Kidney epithelial cell (primary cell): ENCODE measurements around the gene FHOD3. TPM values are rescaled to one million over a fixed set of nuclear protein-coding genes. Genes with fewer than 3 reads are reported as not detected.
A peak's percentile ranks its signal among the peaks of the same experiment; 100 is the strongest.

Experiments
- DNase-seq: peaks from one replicate; pipeline ENCODE4 v3.0.0-alpha.2; 2010; ENCODE audit warnings: low read depth
- H3K27me3 ChIP-seq: 2 replicates; pipeline ENCODE4 v1.6.0; 2011; ENCODE audit warnings: low read length; ENCODE audit not compliant: control insufficient read depth, insufficient read depth
- H3K36me3 ChIP-seq: 2 replicates; pipeline ENCODE4 v1.5.1; 2011; ENCODE audit warnings: low read length; ENCODE audit not compliant: control insufficient read depth, insufficient read depth
- H3K4me3 ChIP-seq: 2 replicates; pipeline ENCODE4 v1.5.1; 2011; ENCODE audit warnings: low read depth, mild to moderate bottlenecking, control low read depth, low read length
- CTCF ChIP-seq: IDR thresholded peaks from 2 replicates; pipeline ENCODE4 v1.5.1; 2011; ENCODE audit warnings: mild to moderate bottlenecking, moderate library complexity, low read length, control low read depth, inconsistent platforms; ENCODE audit not compliant: insufficient read depth, poor library complexity, severe bottlenecking
- total RNA-seq: library from RNA; depleted of rRNA; stranded (reverse); fragments of >200 nt; gene quantifications from 2 replicates; pipeline ENCODE4 v1.2.3, GENCODE V29; 2015

FHOD3 gene
- total RNA-seq, 1 donor from 2014 or later: 47.2 TPM

GRCh38 chr18:36348331-36348730, 50.8 kb downstream of the FHOD3 start:
- no peak for TF ChIP-seq CTCF
- no peak for DNase-seq
- no peaks in the 10 kb centered on the region for H3K27me3 ChIP-seq
- H3K36me3 ChIP-seq: no peaks in the 10 kb centered on the region
- no peak overlapping the region for H3K4me3 ChIP-seq

- H3K27me3 ChIP-seq: no peaks in the 10 kb centered on the region
- H3K4me3 ChIP-seq: no peak overlapping the region
- DNase-seq: no peak
- peaks cover 2% of the 10 kb centered on the region for H3K36me3 ChIP-seq
- no peak for TF ChIP-seq CTCF
Observed at GRCh38 chr18:36348971-36349417, 51.5 kb downstream of the FHOD3 start.

DNA sequence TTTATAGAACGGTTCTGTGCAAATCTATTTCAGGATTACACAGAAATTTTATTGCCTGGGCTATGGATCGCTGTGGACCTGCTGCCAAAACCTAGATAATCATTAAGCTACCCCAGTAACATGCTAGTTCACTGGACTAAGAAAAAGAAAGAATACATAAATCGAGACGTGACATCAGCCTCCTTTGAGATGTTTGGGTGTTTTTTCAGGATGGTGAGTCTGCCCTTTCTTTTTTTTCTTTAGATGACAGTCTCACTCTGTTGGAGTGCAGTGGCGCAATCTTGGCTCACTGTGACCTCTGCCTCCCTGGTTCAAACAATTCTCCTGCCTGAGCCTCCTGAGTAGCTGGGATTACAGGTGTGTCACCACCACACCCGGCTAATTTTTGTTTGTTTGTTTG, 52.0 kb downstream of the FHOD3 start:
- peaks cover 3% of the 10 kb centered on the region for H3K36me3 ChIP-seq
- DNase-seq: peak; percentile 87
- no peaks in the 10 kb centered on the region for H3K27me3 ChIP-seq
- no peak overlapping the region for H3K4me3 ChIP-seq
- TF ChIP-seq CTCF: no peak

DNA sequence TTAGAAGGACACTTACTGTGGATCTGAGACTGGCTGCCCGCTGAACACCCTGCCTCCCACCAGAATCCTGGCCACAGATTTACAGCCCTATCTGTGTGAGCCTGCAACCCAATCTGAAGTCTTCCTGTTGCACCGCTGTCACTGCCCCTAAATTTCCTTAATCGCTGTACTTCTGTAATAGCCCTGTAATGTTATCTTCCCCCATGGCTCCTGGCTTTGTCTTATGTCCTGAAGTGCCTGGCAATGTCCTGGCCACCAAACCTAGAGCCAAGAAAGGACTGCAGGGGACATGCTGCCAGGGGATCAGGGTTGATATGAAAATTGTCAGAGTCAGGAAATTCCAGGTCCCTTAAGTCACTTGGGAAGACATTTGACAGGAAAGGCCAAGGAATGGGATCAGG, 52.7 kb downstream of the FHOD3 start:
- Histone ChIP-seq H3K27me3 (no peaks in the 10 kb centered on the region), H3K4me3 (no peak overlapping the region), H3K36me3 (peaks cover 3% of the 10 kb centered on the region)
- no peak for DNase-seq
- no peak for TF ChIP-seq CTCF

GRCh38 chr18:36350839-36351469, 53.4 kb downstream of the FHOD3 start:
- H3K27me3 ChIP-seq: no peaks in the 10 kb centered on the region
- DNase-seq: no peak
- no peak for TF ChIP-seq CTCF
- H3K4me3 ChIP-seq: no peak overlapping the region
- H3K36me3 ChIP-seq: peaks cover 3% of the 10 kb centered on the region

DNA sequence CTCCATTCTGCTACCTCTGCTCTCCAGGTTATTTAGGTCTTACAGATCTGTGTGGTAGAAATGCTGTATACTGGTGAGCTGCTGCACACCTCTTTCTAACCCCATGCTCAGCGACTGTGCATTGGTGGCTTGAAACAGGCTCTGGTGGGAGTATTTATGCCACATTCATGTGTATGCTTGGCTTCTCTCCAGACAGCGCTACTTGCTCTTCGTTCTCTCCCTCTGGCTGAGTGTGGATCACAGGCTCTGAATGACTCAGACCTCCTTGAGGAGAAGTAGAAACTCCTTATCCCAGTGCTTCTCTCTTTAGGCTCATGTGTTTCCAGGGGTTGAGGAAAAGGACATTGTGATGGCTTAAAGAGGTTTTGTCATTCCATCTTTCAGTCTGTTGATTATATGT, 54.9 kb downstream of the FHOD3 start:
- H3K4me3 ChIP-seq: no peak overlapping the region
- no peak for TF ChIP-seq CTCF
- no peaks in the 10 kb centered on the region for H3K27me3 ChIP-seq
- H3K36me3 ChIP-seq: peaks cover 3% of the 10 kb centered on the region
- peak; percentile 88 for DNase-seq
